K562 (cell line): Measurements from ENCODE around the gene CENPN. TPM values are rescaled to one million over a fixed set of nuclear protein-coding genes. Genes with fewer than 3 reads are reported as not detected.

Experiments
- ATAC-seq: fragments of 200-7000 bp; cut with Tn5 transposase; 3 replicates; pipeline ENCODE4 v1.9.1; 2020; ENCODE audit warnings: moderate library complexity
- BruUV-seq: library from RNA; stranded (reverse); fragments of 400-500 nt; replicated peaks from 2 replicates; lab custom pipeline; 2021; lab: Mats Ljungman, UMichigan
- CTCF ChIA-PET: fragments of 300-600 bp; formaldehyde crosslinking; extraction: SDS; loops from one replicate; lab custom pipeline; 2021; ENCODE audit warnings: low intra/inter-chr PET ratio; lab: Yijun Ruan, JAX
- POLR2A ChIA-PET: fragments of 300-600, 350-650 bp; sonication (Branson Sonifier 250); formaldehyde crosslinking; extraction: SDS; loops from one replicate; lab custom pipeline; 2021; ENCODE audit warnings: antibody characterized with exemption, inconsistent platforms; lab: Yijun Ruan, JAX
- DNase-seq, 4 experiments: peaks; one replicate each; pipeline versions ENCODE4 v3.0.0 to v3.0.0-alpha.2; 2011 to 2018; ENCODE audit warnings: low spot score in 3 of 4, mixed read lengths in 3 of 4; ENCODE audit errors: extremely low read depth in 1 of 4
- FAIRE-seq: peaks from 2 replicates; lab custom pipeline; 2011; peaks lifted over from hg19 to GRCh38; lab: Jason Lieb, UNC
- H2AFZ ChIP-seq: 2 replicates; pipeline ENCODE4 v1.6.0; 2011; ENCODE audit warnings: low read depth, low read length, control low read depth, inconsistent platforms
- H3K27ac ChIP-seq: fragments of 200-600 bp; 3 replicates; pipeline ENCODE4 v1.8.0; 2011; ENCODE audit warnings: low read depth, mild to moderate bottlenecking, control low read depth, inconsistent platforms, low read length, moderate library complexity, mixed read lengths; ENCODE audit errors: extremely low read depth
- H3K27me3 ChIP-seq, 2 experiments: fragments of 300-600 bp in 1 of 2; 2 replicates in 1 of 2; 3 replicates in 1 of 2; pipeline versions ENCODE4 v1.6.0 to v1.8.0; 2011; ENCODE audit warnings: inconsistent platforms in 2 of 2, low read length in 2 of 2, mild to moderate bottlenecking in 1 of 2, mixed read lengths in 1 of 2, moderate library complexity in 1 of 2; ENCODE audit not compliant: control insufficient read depth in 2 of 2, insufficient read depth in 2 of 2
- H3K36me3 ChIP-seq: fragments of 300-600 bp; 3 replicates; pipeline ENCODE4 v1.8.0; 2011; ENCODE audit warnings: mild to moderate bottlenecking, low read length, inconsistent platforms; ENCODE audit not compliant: control insufficient read depth, insufficient read depth
- H3K4me1 ChIP-seq, 2 experiments: fragments of 200-600 bp in 1 of 2; replicated peaks in 1 of 2; 2 replicates in 1 of 2; 3 replicates in 1 of 2; pipeline versions ENCODE4 v1.5.1 to v1.8.0; 2011; ENCODE audit warnings: inconsistent platforms in 2 of 2, low read length in 2 of 2, mild to moderate bottlenecking in 1 of 2, mixed read lengths in 1 of 2, moderate library complexity in 1 of 2; ENCODE audit not compliant: control insufficient read depth in 2 of 2, insufficient read depth in 2 of 2
- H3K4me2 ChIP-seq: 2 replicates; pipeline ENCODE4 v1.6.1; 2011; ENCODE audit warnings: low read length, control low read depth, inconsistent platforms, mixed read lengths; ENCODE audit not compliant: insufficient read depth
- H3K4me3 ChIP-seq: fragments of 200-600 bp; sonication (generic), shearing (Covaris generic); 2 replicates; pipeline ENCODE4 v1.5.1; 2016; ENCODE audit warnings: control low read depth, inconsistent platforms
- H3K79me2 ChIP-seq: fragments of 200-600 bp; 3 replicates; pipeline ENCODE4 v1.8.0; 2011; ENCODE audit warnings: low read length, inconsistent platforms; ENCODE audit not compliant: control insufficient read depth, insufficient read depth
- H3K9ac ChIP-seq, 2 experiments: 2 replicates each; pipeline versions ENCODE4 v1.6.0 to v1.6.1; 2011; ENCODE audit warnings: low read depth in 2 of 2, low read length in 2 of 2, control low read depth in 1 of 2, inconsistent platforms in 1 of 2, mild to moderate bottlenecking in 1 of 2, mixed read lengths in 1 of 2; ENCODE audit not compliant: insufficient read depth in 1 of 2
- H3K9me1 ChIP-seq: one replicate; pipeline ENCODE4 v1.6.0; 2011; ENCODE audit warnings: inconsistent platforms, mild to moderate bottlenecking, low read length, moderate library complexity; ENCODE audit not compliant: control insufficient read depth, insufficient read depth
- H3K9me3 ChIP-seq: replicated peaks from 2 replicates; pipeline ENCODE4 v1.5.1; 2011; ENCODE audit warnings: low read depth, low read length, inconsistent platforms; ENCODE audit not compliant: control insufficient read depth, insufficient read depth
- H4K20me1 ChIP-seq: replicated peaks from 2 replicates; pipeline ENCODE4 v1.6.1; 2011; ENCODE audit warnings: low read length, inconsistent platforms, mixed read lengths; ENCODE audit not compliant: control insufficient read depth, insufficient read depth
- CREB1 ChIP-seq, 2 experiments: sonication (generic) in 1 of 2; formaldehyde crosslinking in 1 of 2; IDR thresholded peaks; 2 replicates each; pipeline versions ENCODE4 v1.6.1 to v1.8.0; 2012 to 2022; ENCODE audit warnings: inconsistent platforms in 1 of 2, mild to moderate bottlenecking in 1 of 2, missing genetic modification reagents in 1 of 2, moderate library complexity in 1 of 2
- WGBS: fragments of 100-300 bp; shearing (Covaris generic); methylation state at CpG from one replicate; pipeline ENCODE4 v1.1.6; 2016; ENCODE audit warnings: low coverage, mixed read lengths; ENCODE audit not compliant: insufficient coverage; ENCODE audit errors: missing lambda C conversion rate; 5-methylcytosine and 5-hydroxymethylcytosine counted together
- in situ Hi-C: fragments of 300-500 bp; cut with MboI; formaldehyde crosslinking; loops from 4 replicates; pipeline ENCODE4 v1.15.0; 2018; ENCODE audit warnings: inconsistent platforms, mixed read lengths
- intact Hi-C: fragments of 100-400 bp; cut with micrococcal nuclease; formaldehyde crosslinking; loops from 2 replicates; pipeline ENCODE4 v1.14.2; 2022
- polyA plus RNA-seq, 8 experiments: library from polyadenylated mRNA; depleted of rRNA in 4 of 8; stranded (reverse) in 5 of 8; unstranded in 3 of 8; fragments of >200 nt; fragmentation: Nextera tagmentation in 2 of 8; fragmentation: Illumina TruSeq in 1 of 8; extraction: Ambion mirVana in 2 of 8; extraction: Trizol in 1 of 8; gene quantifications; 2 replicates each; pipeline versions ENCODE4 v1.2.1 to v1.2.3, GENCODE V29; 2011 to 2014; ENCODE audit warnings: inconsistent platforms in 1 of 8, missing spikeins in 1 of 8
- total RNA-seq, 7 experiments: library from RNA; depleted of rRNA in 6 of 7; stranded (reverse); fragments of >200 nt in 6 of 7; fragmentation: Illumina TruSeq in 2 of 7; extraction: Trizol in 2 of 7; gene quantifications; 2 replicates each; pipeline versions ENCODE4 v1.2.1 to v1.2.3, GENCODE V29; 2011 to 2021; ENCODE audit warnings: low replicate concordance in 1 of 7
- TF ChIP-seq, protein P1 (sequence below): IDR thresholded peaks from 2 replicates; pipeline ENCODE4 v1.6.1; 2011; ENCODE audit warnings: borderline replicate concordance, low read depth, mild to moderate bottlenecking, moderate library complexity, low read length; ENCODE audit not compliant: insufficient read depth, poor library complexity, severe bottlenecking

The CENPN gene
- total and polyA plus RNA-seq, 9 of the 15 experiments (the other 6 are each of a cell fraction or from before 2014, with no cell fraction given): 92.3 to 384 (median 140) TPM

DNA sequence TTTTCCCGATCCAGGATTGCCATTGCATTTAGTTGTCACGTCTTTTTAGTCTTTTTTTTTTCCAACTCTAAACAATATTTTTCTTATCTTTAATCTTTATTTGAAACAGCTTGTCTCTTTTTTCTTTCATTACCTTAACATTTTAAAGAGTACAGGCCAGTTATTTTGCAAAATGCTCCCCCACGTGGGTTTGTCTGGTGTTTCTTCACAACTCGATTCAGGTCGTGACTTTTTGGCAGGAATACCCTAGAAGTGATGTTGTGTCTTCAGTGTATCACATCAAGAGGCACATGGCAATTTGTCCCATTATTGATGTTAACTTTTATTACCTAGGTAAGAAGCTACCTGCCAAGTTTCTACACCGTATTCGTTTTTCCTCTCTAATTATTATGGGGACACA lies 18.3 kb upstream of the CENPN start:
- FAIRE-seq: no peak
- intact Hi-C loops: no loop called here

More for the DNA sequence above, 18.3 kb upstream of the CENPN start:
- 60% methylated on average over 7 of the region's 7 CpGs for WGBS
- no peak overlapping the region for H2AFZ ChIP-seq
- peaks cover 77% of the 10 kb centered on the region for H3K79me2 ChIP-seq
- no TSS peak for BruUV-seq
- H3K27ac ChIP-seq: no peak overlapping the region
- H3K36me3 ChIP-seq: peaks cover 25% of the 10 kb centered on the region
- no peaks in the 10 kb centered on the region for H3K9me3 ChIP-seq
- POLR2A ChIA-PET: interaction anchor here (0.7 to 1.4 kb wide), 4 partner anchors 10 to 18 kb away, joined by 3 to 5 read pairs (median 3); partner anchors contain the start of genes CENPN and CMC2
- in situ Hi-C loops: no loop called here
- H3K9me1 ChIP-seq: no peaks in the 10 kb centered on the region
- TF ChIP-seq CREB1 (IDR thresholded peaks at IDR 0.05) (no peak), CREB1 (CRISPR knock-in tag; IDR thresholded peaks at IDR 0.05) (no peak)
- TF ChIP-seq, protein P1, sequence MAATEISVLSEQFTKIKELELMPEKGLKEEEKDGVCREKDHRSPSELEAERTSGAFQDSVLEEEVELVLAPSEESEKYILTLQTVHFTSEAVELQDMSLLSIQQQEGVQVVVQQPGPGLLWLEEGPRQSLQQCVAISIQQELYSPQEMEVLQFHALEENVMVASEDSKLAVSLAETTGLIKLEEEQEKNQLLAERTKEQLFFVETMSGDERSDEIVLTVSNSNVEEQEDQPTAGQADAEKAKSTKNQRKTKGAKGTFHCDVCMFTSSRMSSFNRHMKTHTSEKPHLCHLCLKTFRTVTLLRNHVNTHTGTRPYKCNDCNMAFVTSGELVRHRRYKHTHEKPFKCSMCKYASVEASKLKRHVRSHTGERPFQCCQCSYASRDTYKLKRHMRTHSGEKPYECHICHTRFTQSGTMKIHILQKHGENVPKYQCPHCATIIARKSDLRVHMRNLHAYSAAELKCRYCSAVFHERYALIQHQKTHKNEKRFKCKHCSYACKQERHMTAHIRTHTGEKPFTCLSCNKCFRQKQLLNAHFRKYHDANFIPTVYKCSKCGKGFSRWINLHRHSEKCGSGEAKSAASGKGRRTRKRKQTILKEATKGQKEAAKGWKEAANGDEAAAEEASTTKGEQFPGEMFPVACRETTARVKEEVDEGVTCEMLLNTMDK: peak; percentile 8
- no peak overlapping the region for H3K9ac ChIP-seq
- no peak overlapping the region for H3K4me3 ChIP-seq
- no peaks in the 10 kb centered on the region for H3K27me3 ChIP-seq
- CTCF ChIA-PET: no interaction called here
- H3K4me2 ChIP-seq: no peak overlapping the region
- no peak for ATAC-seq
- peaks cover 0 to 8% of the 10 kb centered on the region in 2 experiments; a peak in 1 of 5 replicates for H3K4me1 ChIP-seq
- DNase-seq: no peak
- peaks cover 19% of the 10 kb centered on the region for H4K20me1 ChIP-seq
